Neural cell (in vitro differentiated cells): ENCODE results near the gene SP5. TPM values are rescaled to one million over a fixed set of nuclear protein-coding genes. Genes with fewer than 3 reads are reported as not detected.

ENCODE experiments used
- H2AFZ ChIP-seq: fragments of 200-600, 300-800 bp; sonication (generic), shearing (Covaris generic); 2 replicates; pipeline ENCODE4 v1.6.0; 2014; ENCODE audit warnings: low read depth, mild to moderate bottlenecking, antibody characterized with exemption, low read length, moderate library complexity
- H3F3A ChIP-seq: fragments of 200-600 bp; shearing (Covaris generic); 2 replicates; pipeline ENCODE4 v1.6.1; 2016; ENCODE audit warnings: mild to moderate bottlenecking, moderate library complexity, mixed read lengths, antibody characterized with exemption, low read length; ENCODE audit not compliant: insufficient read depth, poor library complexity, severe bottlenecking
- H3K27ac ChIP-seq: fragments of 200-600, 300-800 bp; sonication (generic), shearing (Covaris generic); 2 replicates; pipeline ENCODE4 v1.5.1; 2014; ENCODE audit warnings: mild to moderate bottlenecking, low read length, moderate library complexity
- H3K27me3 ChIP-seq: fragments of 300-800, 200-600 bp; sonication (generic), shearing (Covaris generic); 2 replicates; pipeline ENCODE4 v1.6.0; 2014; ENCODE audit warnings: mild to moderate bottlenecking, low read depth, low read length, moderate library complexity; ENCODE audit not compliant: insufficient read depth
- H3K36me3 ChIP-seq: fragments of 300-800, 200-600 bp; sonication (generic), shearing (Covaris generic); 2 replicates; pipeline ENCODE4 v1.5.1; 2014; ENCODE audit warnings: mild to moderate bottlenecking, antibody characterized with exemption, low read length, moderate library complexity; ENCODE audit not compliant: insufficient read depth
- H3K4me2 ChIP-seq: fragments of 300-800, 200-600 bp; sonication (generic), shearing (Covaris generic); 2 replicates; pipeline ENCODE4 v1.6.0; 2014; ENCODE audit warnings: mild to moderate bottlenecking, low read length
- H3K4me3 ChIP-seq: fragments of 300-800, 200-600 bp; sonication (generic), shearing (Covaris generic); 2 replicates; pipeline ENCODE4 v1.5.1; 2014; ENCODE audit warnings: mild to moderate bottlenecking, low read length, moderate library complexity
- H3K79me2 ChIP-seq: fragments of 200-600 bp; shearing (Covaris generic); replicated peaks from 2 replicates; pipeline ENCODE4 v1.6.0; 2014; ENCODE audit warnings: mild to moderate bottlenecking, low read length, moderate library complexity; ENCODE audit not compliant: insufficient read depth
- H3K9ac ChIP-seq: fragments of 300-800, 200-600 bp; sonication (generic), shearing (Covaris generic); 2 replicates; pipeline ENCODE4 v1.6.1; 2016; ENCODE audit warnings: mild to moderate bottlenecking, low read length, mixed read lengths
- H3K9me2 ChIP-seq: fragments of 200-600 bp; shearing (Covaris generic); 2 replicates; pipeline ENCODE4 v1.6.1; 2016; ENCODE audit warnings: mild to moderate bottlenecking, low read length, mixed read lengths; ENCODE audit not compliant: insufficient read depth
- H3K9me3 ChIP-seq: fragments of 200-600, 300-800 bp; sonication (generic), shearing (Covaris generic); 2 replicates; pipeline ENCODE4 v1.6.1; 2016; ENCODE audit warnings: mild to moderate bottlenecking, mixed run types, low read length, moderate library complexity, mixed read lengths
- H4K20me1 ChIP-seq: fragments of 200-600 bp; shearing (Covaris generic); 2 replicates; pipeline ENCODE4 v1.6.1; 2016; ENCODE audit warnings: mild to moderate bottlenecking, mixed run types; ENCODE audit not compliant: insufficient read depth
- EP300 ChIP-seq: fragments of 450-650 bp; conservative IDR thresholded peaks from 2 replicates; pipeline ENCODE4 v1.6.1; 2014; ENCODE audit warnings: antibody characterized with exemption, mild to moderate bottlenecking, moderate library complexity; ENCODE audit not compliant: poor library complexity, severe bottlenecking
- EZH2 ChIP-seq: fragments of 200-600, 300-800 bp; shearing (Covaris generic), sonication (generic); IDR thresholded peaks from 2 replicates; pipeline ENCODE4 v1.6.1; 2014; ENCODE audit warnings: antibody characterized with exemption, low read length, borderline replicate concordance, mild to moderate bottlenecking; ENCODE audit not compliant: insufficient read depth, poor library complexity, severe bottlenecking
- MXI1 ChIP-seq: fragments of 450-650 bp; conservative IDR thresholded peaks from 2 replicates; pipeline ENCODE4 v1.6.1; 2014; ENCODE audit warnings: antibody characterized with exemption, mild to moderate bottlenecking; ENCODE audit not compliant: poor library complexity, severe bottlenecking
- POLR2AphosphoS5 ChIP-seq: IDR thresholded peaks from 2 replicates; pipeline ENCODE4 v1.6.1; 2012
- RAD21 ChIP-seq: fragments of 450-650 bp; conservative IDR thresholded peaks from 2 replicates; pipeline ENCODE4 v1.6.1; 2014; ENCODE audit warnings: antibody characterized with exemption, mild to moderate bottlenecking, moderate library complexity
- REST ChIP-seq: IDR thresholded peaks from 2 replicates; pipeline ENCODE4 v1.6.1; 2012; ENCODE audit warnings: borderline replicate concordance
- SMC3 ChIP-seq: fragments of 450-650 bp; conservative IDR thresholded peaks from 2 replicates; pipeline ENCODE4 v1.6.1; 2014; ENCODE audit warnings: antibody characterized with exemption, mild to moderate bottlenecking, moderate library complexity; ENCODE audit not compliant: poor library complexity
- TAF1 ChIP-seq: IDR thresholded peaks from 2 replicates; pipeline ENCODE4 v1.6.1; 2012; ENCODE audit warnings: low read depth
- polyA plus RNA-seq: library from polyadenylated mRNA; depleted of rRNA; stranded (reverse); fragments of >200 nt; gene quantifications from 2 replicates; pipeline ENCODE4 v1.2.3, GENCODE V29; 2014
- TF ChIP-seq, protein P1 (sequence below): fragments of 450-650 bp; IDR thresholded peaks from 2 replicates; pipeline ENCODE4 v1.5.1; 2014; ENCODE audit warnings: antibody characterized with exemption, mild to moderate bottlenecking, moderate library complexity; ENCODE audit not compliant: poor library complexity, severe bottlenecking

The SP5 gene
- polyA plus RNA-seq, 1 donor from 2014 or later = 0.15 TPM

- Histone ChIP-seq H3F3A (no peaks in the 10 kb centered on the region), H3K36me3 (no peaks in the 10 kb centered on the region), H2AFZ (no peak overlapping the region), H3K9me3 (no peaks in the 10 kb centered on the region), H3K9ac (no peak overlapping the region), H3K9me2 (no peaks in the 10 kb centered on the region), H4K20me1 (no peaks in the 10 kb centered on the region), H3K4me3 (peak overlapping the region; percentile 56), H3K79me2 (no peaks in the 10 kb centered on the region), H3K27ac (no peak overlapping the region), H3K27me3 (peaks cover 99% of the 10 kb centered on the region), H3K4me2 (no peak overlapping the region)
- TF ChIP-seq, protein P1, sequence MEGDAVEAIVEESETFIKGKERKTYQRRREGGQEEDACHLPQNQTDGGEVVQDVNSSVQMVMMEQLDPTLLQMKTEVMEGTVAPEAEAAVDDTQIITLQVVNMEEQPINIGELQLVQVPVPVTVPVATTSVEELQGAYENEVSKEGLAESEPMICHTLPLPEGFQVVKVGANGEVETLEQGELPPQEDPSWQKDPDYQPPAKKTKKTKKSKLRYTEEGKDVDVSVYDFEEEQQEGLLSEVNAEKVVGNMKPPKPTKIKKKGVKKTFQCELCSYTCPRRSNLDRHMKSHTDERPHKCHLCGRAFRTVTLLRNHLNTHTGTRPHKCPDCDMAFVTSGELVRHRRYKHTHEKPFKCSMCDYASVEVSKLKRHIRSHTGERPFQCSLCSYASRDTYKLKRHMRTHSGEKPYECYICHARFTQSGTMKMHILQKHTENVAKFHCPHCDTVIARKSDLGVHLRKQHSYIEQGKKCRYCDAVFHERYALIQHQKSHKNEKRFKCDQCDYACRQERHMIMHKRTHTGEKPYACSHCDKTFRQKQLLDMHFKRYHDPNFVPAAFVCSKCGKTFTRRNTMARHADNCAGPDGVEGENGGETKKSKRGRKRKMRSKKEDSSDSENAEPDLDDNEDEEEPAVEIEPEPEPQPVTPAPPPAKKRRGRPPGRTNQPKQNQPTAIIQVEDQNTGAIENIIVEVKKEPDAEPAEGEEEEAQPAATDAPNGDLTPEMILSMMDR = no peak
- TF ChIP-seq POLR2AphosphoS5 (no peak), SMC3 (no peak), EZH2 (no peak), RAD21 (no peak), MXI1 (no peak), TAF1 (no peak)
Observed at GRCh38 chr2:170714381-170715061, 616 bp upstream of the SP5 start.

- no peak for TF ChIP-seq REST
- TF ChIP-seq TAF1 = no peak
- TF ChIP-seq SMC3 = no peak
- no peak for TF ChIP-seq POLR2AphosphoS5
- no peak for TF ChIP-seq MXI1
- TF ChIP-seq RAD21 = no peak
- TF ChIP-seq EZH2 = no peak
- TF ChIP-seq EP300 = no peak
- TF ChIP-seq, protein P1 = no peak
- peak overlapping the region; percentile 56 for H3K4me3 ChIP-seq
- no peaks in the 10 kb centered on the region for H3K36me3 ChIP-seq
- H3K27ac ChIP-seq = no peak overlapping the region
- no peak overlapping the region for H3K9ac ChIP-seq
- H4K20me1 ChIP-seq = no peaks in the 10 kb centered on the region
- H3F3A ChIP-seq = no peaks in the 10 kb centered on the region
- no peak overlapping the region for H2AFZ ChIP-seq
- no peak overlapping the region for H3K4me2 ChIP-seq
- H3K79me2 ChIP-seq = no peaks in the 10 kb centered on the region
- no peaks in the 10 kb centered on the region for H3K9me2 ChIP-seq
- H3K27me3 ChIP-seq = peaks cover 95% of the 10 kb centered on the region
- no peaks in the 10 kb centered on the region for H3K9me3 ChIP-seq
Observed at GRCh38 chr2:170715932-170716777, 1.0 kb downstream of the SP5 start.
